Liver (tissue), 9 donors: Measurements from ENCODE around the gene ZNF564. TPM values are rescaled to one million over a fixed set of nuclear protein-coding genes. Genes with fewer than 3 reads are reported as not detected.

Experiments used
- DNase-seq: peaks from one replicate; pipeline ENCODE4 v3.0.0-alpha.2; 2017; ENCODE audit warnings: low spot score
- H3K27ac ChIP-seq, 2 donors: one replicate each; pipeline ENCODE4 v1.7.0; 2013; ENCODE audit warnings: inconsistent platforms in 2 of 2, low read length in 2 of 2, control low read depth in 1 of 2, low read depth in 1 of 2, mild to moderate bottlenecking in 1 of 2
- H3K27me3 ChIP-seq, 4 donors: one replicate each; pipeline versions ENCODE4 v1.6.1 to v1.7.0; 2013; ENCODE audit warnings: low read length in 3 of 4, inconsistent platforms in 1 of 4, mild to moderate bottlenecking in 1 of 4, moderate library complexity in 1 of 4; ENCODE audit not compliant: control insufficient read depth in 4 of 4, insufficient read depth in 4 of 4
- H3K36me3 ChIP-seq, 4 donors: one replicate each; pipeline versions ENCODE4 v1.6.1 to v1.7.0; 2013; ENCODE audit warnings: low read length in 3 of 4, mild to moderate bottlenecking in 3 of 4, low read depth in 1 of 4, moderate library complexity in 1 of 4; ENCODE audit not compliant: control insufficient read depth in 4 of 4, insufficient read depth in 3 of 4
- H3K4me1 ChIP-seq, 4 donors: one replicate each; pipeline versions ENCODE4 v1.6.1 to v1.7.0; 2013; ENCODE audit warnings: low read length in 3 of 4, mild to moderate bottlenecking in 3 of 4, moderate library complexity in 1 of 4; ENCODE audit not compliant: control insufficient read depth in 4 of 4, insufficient read depth in 4 of 4
- H3K4me3 ChIP-seq, 3 donors: one replicate each; pipeline versions ENCODE4 v1.6.1 to v1.7.0; 2013; ENCODE audit warnings: low read length in 3 of 3, control low read depth in 1 of 3, low read depth in 1 of 3, mild to moderate bottlenecking in 1 of 3
- H3K9ac ChIP-seq, 2 donors: one replicate each; pipeline ENCODE4 v1.7.0; 2013; ENCODE audit warnings: low read length in 2 of 2, mild to moderate bottlenecking in 2 of 2, moderate library complexity in 2 of 2, control low read depth in 1 of 2, low read depth in 1 of 2
- H3K9me3 ChIP-seq, 4 donors: one replicate each; pipeline versions ENCODE4 v1.6.1 to v1.7.0; 2013; ENCODE audit warnings: low read length in 3 of 4; ENCODE audit not compliant: control insufficient read depth in 4 of 4
- ATF3 ChIP-seq: IDR thresholded peaks from 2 replicates; pipeline ENCODE4 v1.6.1; 2016; ENCODE audit warnings: antibody characterized with exemption
- EGR1 ChIP-seq, 2 donors: IDR thresholded peaks; 2 replicates each; pipeline ENCODE4 v1.6.1; 2016 to 2018; ENCODE audit warnings: antibody characterized with exemption in 2 of 2, low read depth in 2 of 2
- FOXA1 ChIP-seq: IDR thresholded peaks from 2 replicates; pipeline ENCODE4 v1.6.1; 2016; ENCODE audit warnings: antibody characterized with exemption
- FOXA2 ChIP-seq: IDR thresholded peaks from 2 replicates; pipeline ENCODE4 v1.6.1; 2016; ENCODE audit warnings: antibody characterized with exemption
- GABPA ChIP-seq, 2 donors: IDR thresholded peaks in 1 of 2; conservative IDR thresholded peaks in 1 of 2; 2 replicates each; pipeline ENCODE4 v1.6.1; 2016; ENCODE audit warnings: antibody characterized with exemption in 2 of 2, mild to moderate bottlenecking in 1 of 2, moderate library complexity in 1 of 2
- HNF4A ChIP-seq, 2 donors: conservative IDR thresholded peaks; 2 replicates each; pipeline ENCODE4 v1.6.1; 2016; ENCODE audit warnings: antibody characterized with exemption in 2 of 2, mild to moderate bottlenecking in 2 of 2
- HNF4G ChIP-seq: IDR thresholded peaks from 2 replicates; pipeline ENCODE4 v1.6.1; 2016; ENCODE audit warnings: antibody characterized with exemption
- JUND ChIP-seq, 2 donors: IDR thresholded peaks; 2 replicates each; pipeline ENCODE4 v1.6.1; 2016; ENCODE audit warnings: antibody characterized with exemption in 2 of 2
- MAX ChIP-seq: IDR thresholded peaks from 2 replicates; pipeline ENCODE4 v1.6.1; 2016; ENCODE audit warnings: antibody characterized with exemption
- NR2F2 ChIP-seq: IDR thresholded peaks from 2 replicates; pipeline ENCODE4 v1.6.1; 2016; ENCODE audit warnings: antibody characterized with exemption
- RAD21 ChIP-seq, 2 donors: IDR thresholded peaks; 2 replicates each; pipeline ENCODE4 v1.6.1; 2016; ENCODE audit warnings: antibody characterized with exemption in 2 of 2, mild to moderate bottlenecking in 2 of 2
- REST ChIP-seq: IDR thresholded peaks from 2 replicates; pipeline ENCODE4 v1.6.1; 2016; ENCODE audit warnings: antibody characterized with exemption, mild to moderate bottlenecking
- RXRA ChIP-seq, 2 donors: IDR thresholded peaks; 2 replicates each; pipeline ENCODE4 v1.6.1; 2017 to 2018; ENCODE audit warnings: antibody characterized with exemption in 2 of 2, mild to moderate bottlenecking in 1 of 2
- SP1 ChIP-seq: IDR thresholded peaks from 2 replicates; pipeline ENCODE4 v1.6.1; 2018; ENCODE audit warnings: antibody characterized with exemption, mild to moderate bottlenecking
- TAF1 ChIP-seq: conservative IDR thresholded peaks from 2 replicates; pipeline ENCODE4 v1.6.1; 2016; ENCODE audit warnings: antibody characterized with exemption, mild to moderate bottlenecking
- YY1 ChIP-seq: IDR thresholded peaks from 2 replicates; pipeline ENCODE4 v1.6.1; 2016; ENCODE audit warnings: antibody characterized with exemption, mild to moderate bottlenecking
- WGBS: extraction: QIAGEN DNeasy Blood & Tissue Kit; methylation state at CpG from one replicate; pipeline ENCODE4 v1.1.7; 2013; 5-methylcytosine and 5-hydroxymethylcytosine counted together
- polyA plus RNA-seq, 2 donors: library from polyadenylated mRNA; stranded (reverse) in 1 of 2; unstranded in 1 of 2; fragments of 200-250 nt in 1 of 2; fragments of >200 nt in 1 of 2; fragmentation: Nextera tagmentation in 1 of 2; extraction: Ambion mirVana in 1 of 2; gene quantifications; one replicate each; pipeline versions ENCODE4 v1.2.1 to v1.2.3, GENCODE V29; 2013 to 2015
- total RNA-seq, 2 donors: library from RNA; depleted of rRNA; stranded (reverse); fragments of >200 nt; gene quantifications; one replicate each; pipeline ENCODE4 v1.2.3, GENCODE V29; 2014
- TF ChIP-seq, protein P1 (sequence below): fragments of 150-350 bp; IDR thresholded peaks from 2 replicates; pipeline ENCODE4 v1.5.1; 2017; ENCODE audit warnings: improper control_type of control experiment, low read depth, low read length; ENCODE audit not compliant: missing input control
- TF ChIP-seq, protein P2 (sequence below): IDR thresholded peaks from 2 replicates; pipeline ENCODE4 v1.6.1; 2016; ENCODE audit warnings: antibody characterized with exemption
- donor health status: healthy.
- donor health status: healthy.
- donor health status: healthy.
- donor health status: healthy.
- donor health status: healthy.

ZNF564 gene
- total and polyA plus RNA-seq, 4 donors = 2.4 to 8.6 (median 5.8) TPM

GRCh38 chr19:12521996-12522395, 29.3 kb downstream of the ZNF564 start:
- Histone ChIP-seq H3K27ac (no peak overlapping the region), H3K9me3 (peaks cover 48 to 71% (median 58%) of the 10 kb centered on the region in 4 donors), H3K4me1 (no peaks in the 10 kb centered on the region), H3K36me3 (peaks cover 8 to 28% (median 21%) of the 10 kb centered on the region in 4 donors), H3K27me3 (no peaks in the 10 kb centered on the region), H3K9ac (no peak overlapping the region), H3K4me3 (peak overlapping the region in 2 of 3 donors; percentile 42 to 57)
- DNase-seq = no peak
- 62% methylated on average over 6 of the region's 6 CpGs for WGBS
- peak in 1 of 2 donors; percentile 11 for TF ChIP-seq RAD21 (IDR thresholded peaks at IDR 0.05)
- TF ChIP-seq SP1 = no peak

GRCh38 chr19:12513531-12514061, 37.7 kb downstream of the ZNF564 start:
- peak overlapping the region in 2 of 3 donors; percentile 41 to 52 for H3K4me3 ChIP-seq
- no peak for TF ChIP-seq HNF4A (conservative IDR thresholded peaks at IDR 0.05)
- TF ChIP-seq RXRA (IDR thresholded peaks at IDR 0.05) = no peak
- no peak for TF ChIP-seq MAX
- peaks cover 17 to 34% (median 26%) of the 10 kb centered on the region in 4 donors for H3K9me3 ChIP-seq
- H3K27me3 ChIP-seq = no peaks in the 10 kb centered on the region
- no peaks in the 10 kb centered on the region for H3K4me1 ChIP-seq
- DNase-seq = no peak
- H3K27ac ChIP-seq = no peak overlapping the region
- 25% methylated on average over 35 of the region's 35 CpGs for WGBS
- no peak overlapping the region for H3K9ac ChIP-seq
- H3K36me3 ChIP-seq = peaks cover 0 to 2% (median 0%) of the 10 kb centered on the region in 4 donors

GRCh38 chr19:12497032-12497431, 54.2 kb downstream of the ZNF564 start:
- TF ChIP-seq, protein P1, sequence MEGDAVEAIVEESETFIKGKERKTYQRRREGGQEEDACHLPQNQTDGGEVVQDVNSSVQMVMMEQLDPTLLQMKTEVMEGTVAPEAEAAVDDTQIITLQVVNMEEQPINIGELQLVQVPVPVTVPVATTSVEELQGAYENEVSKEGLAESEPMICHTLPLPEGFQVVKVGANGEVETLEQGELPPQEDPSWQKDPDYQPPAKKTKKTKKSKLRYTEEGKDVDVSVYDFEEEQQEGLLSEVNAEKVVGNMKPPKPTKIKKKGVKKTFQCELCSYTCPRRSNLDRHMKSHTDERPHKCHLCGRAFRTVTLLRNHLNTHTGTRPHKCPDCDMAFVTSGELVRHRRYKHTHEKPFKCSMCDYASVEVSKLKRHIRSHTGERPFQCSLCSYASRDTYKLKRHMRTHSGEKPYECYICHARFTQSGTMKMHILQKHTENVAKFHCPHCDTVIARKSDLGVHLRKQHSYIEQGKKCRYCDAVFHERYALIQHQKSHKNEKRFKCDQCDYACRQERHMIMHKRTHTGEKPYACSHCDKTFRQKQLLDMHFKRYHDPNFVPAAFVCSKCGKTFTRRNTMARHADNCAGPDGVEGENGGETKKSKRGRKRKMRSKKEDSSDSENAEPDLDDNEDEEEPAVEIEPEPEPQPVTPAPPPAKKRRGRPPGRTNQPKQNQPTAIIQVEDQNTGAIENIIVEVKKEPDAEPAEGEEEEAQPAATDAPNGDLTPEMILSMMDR = no peak
- TF ChIP-seq GABPA (IDR thresholded peaks at IDR 0.05 in 1 of 2, conservative IDR thresholded peaks at IDR 0.05 in 1 of 2) = no peak
- TF ChIP-seq SP1 = no peak
- no peak for TF ChIP-seq JUND (IDR thresholded peaks at IDR 0.05)
- TF ChIP-seq MAX = no peak
- no peak for TF ChIP-seq RAD21 (IDR thresholded peaks at IDR 0.05)
- TF ChIP-seq, protein P2, sequence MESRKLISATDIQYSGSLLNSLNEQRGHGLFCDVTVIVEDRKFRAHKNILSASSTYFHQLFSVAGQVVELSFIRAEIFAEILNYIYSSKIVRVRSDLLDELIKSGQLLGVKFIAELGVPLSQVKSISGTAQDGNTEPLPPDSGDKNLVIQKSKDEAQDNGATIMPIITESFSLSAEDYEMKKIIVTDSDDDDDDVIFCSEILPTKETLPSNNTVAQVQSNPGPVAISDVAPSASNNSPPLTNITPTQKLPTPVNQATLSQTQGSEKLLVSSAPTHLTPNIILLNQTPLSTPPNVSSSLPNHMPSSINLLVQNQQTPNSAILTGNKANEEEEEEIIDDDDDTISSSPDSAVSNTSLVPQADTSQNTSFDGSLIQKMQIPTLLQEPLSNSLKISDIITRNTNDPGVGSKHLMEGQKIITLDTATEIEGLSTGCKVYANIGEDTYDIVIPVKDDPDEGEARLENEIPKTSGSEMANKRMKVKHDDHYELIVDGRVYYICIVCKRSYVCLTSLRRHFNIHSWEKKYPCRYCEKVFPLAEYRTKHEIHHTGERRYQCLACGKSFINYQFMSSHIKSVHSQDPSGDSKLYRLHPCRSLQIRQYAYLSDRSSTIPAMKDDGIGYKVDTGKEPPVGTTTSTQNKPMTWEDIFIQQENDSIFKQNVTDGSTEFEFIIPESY = no peak
- no peak for TF ChIP-seq EGR1 (IDR thresholded peaks at IDR 0.05; ENCODE audit: low read depth in 2 of 2)
- no peak for TF ChIP-seq HNF4G
- TF ChIP-seq ATF3 = no peak
- no peak for TF ChIP-seq FOXA2
- no peak for TF ChIP-seq FOXA1
- TF ChIP-seq REST = no peak
- TF ChIP-seq TAF1 = no peak
- TF ChIP-seq RXRA (IDR thresholded peaks at IDR 0.05) = no peak
- no peak for TF ChIP-seq HNF4A (conservative IDR thresholded peaks at IDR 0.05)
- TF ChIP-seq NR2F2 = no peak
- TF ChIP-seq YY1 = no peak
- Histone ChIP-seq H3K9me3 (no peaks in the 10 kb centered on the region), H3K9ac (no peak overlapping the region), H3K4me3 (no peak overlapping the region), H3K4me1 (peaks cover 3 to 10% (median 5%) of the 10 kb centered on the region in 4 donors), H3K27me3 (no peaks in the 10 kb centered on the region), H3K36me3 (no peaks in the 10 kb centered on the region), H3K27ac (no peak overlapping the region)
- WGBS = 83% methylated on average over 4 of the region's 4 CpGs
- no peak for DNase-seq
